Keratinocyte (primary cell): ENCODE results near the gene CGN. TPM values are rescaled to one million over a fixed set of nuclear protein-coding genes. Genes with fewer than 3 reads are reported as not detected.

Experiments used
- DNase-seq: peaks from one replicate; pipeline ENCODE4 v3.0.0-alpha.2; 2011; ENCODE audit warnings: low read depth, missing footprints, low spot score
- FAIRE-seq: peaks from 2 replicates; lab custom pipeline; 2011; peaks lifted over from hg19 to GRCh38; lab: Jason Lieb, UNC
- H2AFZ ChIP-seq: 2 replicates; pipeline ENCODE4 v1.6.0; 2012; ENCODE audit warnings: low read length, control low read depth, inconsistent platforms; ENCODE audit not compliant: control insufficient read depth
- H3K27ac ChIP-seq: 2 replicates; pipeline ENCODE4 v1.5.1; 2011; ENCODE audit warnings: low read length; ENCODE audit not compliant: control insufficient read depth, insufficient read depth
- H3K27me3 ChIP-seq: 3 replicates; pipeline ENCODE4 v1.6.0; 2011; ENCODE audit warnings: low read length; ENCODE audit not compliant: control insufficient read depth, insufficient read depth; ENCODE audit errors: extremely low read depth
- H3K36me3 ChIP-seq, 2 experiments: 2 replicates in 1 of 2; 3 replicates in 1 of 2; pipeline ENCODE4 v1.5.1; 2011; ENCODE audit warnings: low read length in 2 of 2, mild to moderate bottlenecking in 1 of 2; ENCODE audit not compliant: control insufficient read depth in 2 of 2, insufficient read depth in 2 of 2; ENCODE audit errors: extremely low read depth in 1 of 2
- H3K4me1 ChIP-seq: 3 replicates; pipeline ENCODE4 v1.5.1; 2011; ENCODE audit warnings: low read length; ENCODE audit not compliant: control insufficient read depth, insufficient read depth; ENCODE audit errors: extremely low read depth
- H3K4me2 ChIP-seq: 3 replicates; pipeline ENCODE4 v1.6.0; 2011; ENCODE audit warnings: low read depth, low read length; ENCODE audit not compliant: control insufficient read depth, insufficient read depth; ENCODE audit errors: extremely low read depth
- H3K4me3 ChIP-seq, 3 experiments: fragments of 200-600 bp in 1 of 3; sonication (generic) in 1 of 3; 2 replicates in 2 of 3; 3 replicates in 1 of 3; pipeline ENCODE4 v1.5.1; 2011 to 2016; ENCODE audit warnings: low read length in 3 of 3, mild to moderate bottlenecking in 3 of 3, control low read depth in 2 of 3, inconsistent platforms in 1 of 3, low read depth in 1 of 3, mixed read lengths in 1 of 3, mixed run types in 1 of 3, moderate library complexity in 1 of 3; ENCODE audit not compliant: control insufficient read depth in 2 of 3, insufficient read depth in 2 of 3; ENCODE audit errors: extremely low read depth in 1 of 3
- H3K79me2 ChIP-seq: 2 replicates; pipeline ENCODE4 v1.6.0; 2012; ENCODE audit warnings: low read length; ENCODE audit not compliant: control insufficient read depth, insufficient read depth
- H3K9ac ChIP-seq: 3 replicates; pipeline ENCODE4 v1.6.0; 2011; ENCODE audit warnings: low read length; ENCODE audit not compliant: control insufficient read depth, insufficient read depth; ENCODE audit errors: extremely low read depth
- H3K9me1 ChIP-seq: 3 replicates; pipeline ENCODE4 v1.6.0; 2011; ENCODE audit warnings: low read length; ENCODE audit not compliant: control insufficient read depth, insufficient read depth; ENCODE audit errors: extremely low read depth
- H3K9me3 ChIP-seq: 2 replicates; pipeline ENCODE4 v1.5.1; 2012; ENCODE audit warnings: low read depth, low read length; ENCODE audit not compliant: control insufficient read depth
- H4K20me1 ChIP-seq: 3 replicates; pipeline ENCODE4 v1.6.0; 2011; ENCODE audit warnings: low read length; ENCODE audit not compliant: control insufficient read depth, insufficient read depth; ENCODE audit errors: extremely low read depth
- CTCF ChIP-seq, 3 experiments: IDR thresholded peaks in 1 of 3; conservative IDR thresholded peaks in 1 of 3; optimal IDR thresholded peaks in 1 of 3; 2 replicates in 2 of 3; 3 replicates in 1 of 3; pipeline versions ENCODE3 to v1.5.1; 2011; ENCODE audit warnings: low read length in 3 of 3, mild to moderate bottlenecking in 3 of 3, moderate library complexity in 2 of 3, control low read depth in 1 of 3, inconsistent platforms in 1 of 3; ENCODE audit not compliant: insufficient read depth in 2 of 3; ENCODE audit errors: extremely low read depth in 1 of 3
- EZH2 ChIP-seq: IDR thresholded peaks from one replicate; pipeline ENCODE4 v1.6.1; 2012; ENCODE audit warnings: inconsistent platforms, mild to moderate bottlenecking, low read length, moderate library complexity
- dilution Hi-C: fragments of 300-500 bp; cut with MboI; formaldehyde crosslinking; loops from one replicate; pipeline ENCODE4 v1.7.0; 2020; ENCODE audit warnings: low sequenced_read_pairs; ENCODE audit not compliant: extremely low pct_ligation_motif_present
- polyA plus RNA-seq, 5 experiments: library from polyadenylated mRNA; depleted of rRNA in 3 of 5; stranded (reverse) in 3 of 5; stranded (forward) in 1 of 5; unstranded in 1 of 5; fragments of >200 nt; gene quantifications; 1 replicate in 1 of 5; 2 replicates in 3 of 5; 3 replicates in 1 of 5; pipeline versions ENCODE4 v1.2.1 to v1.2.3, GENCODE V29; 2011 to 2012; ENCODE audit warnings: missing spikeins in 2 of 5, low read depth in 1 of 5, low replicate concordance in 1 of 5

The CGN gene
- polyA plus RNA-seq, 1 donor (not counting 4 experiments of a cell fraction or from before 2014, with no cell fraction given) = 2.9 TPM

GRCh38 chr1:151518431-151518830 lies 7.2 kb downstream of the CGN start:
- no peaks in the 10 kb centered on the region for H3K27me3 ChIP-seq
- H3K4me2 ChIP-seq = no peak overlapping the region
- TF ChIP-seq CTCF (optimal IDR thresholded peaks at IDR 0.05 in 1 of 3, IDR thresholded peaks at IDR 0.05 in 1 of 3, conservative IDR thresholded peaks at IDR 0.05 in 1 of 3; ENCODE audit: extremely low read depth in 1 of 3, insufficient read depth in 2 of 3, low read length in 3 of 3) (no peak), EZH2 (no peak)
- no peaks in the 10 kb centered on the region for H3K79me2 ChIP-seq
- DNase-seq = no peak
- dilution Hi-C loops = no loop called here
- no peak overlapping the region for H3K4me3 ChIP-seq
- H3K9ac ChIP-seq = no peak overlapping the region
- H3K9me1 ChIP-seq = peaks cover 4% of the 10 kb centered on the region
- peaks cover 23% of the 10 kb centered on the region for H3K4me1 ChIP-seq
- no peaks in the 10 kb centered on the region for H3K9me3 ChIP-seq
- no peak overlapping the region for H3K27ac ChIP-seq
- FAIRE-seq = no peak
- no peaks in the 10 kb centered on the region for H4K20me1 ChIP-seq
- H2AFZ ChIP-seq = no peak overlapping the region
- H3K36me3 ChIP-seq = peaks cover 0 to 3% of the 10 kb centered on the region in 2 experiments

- DNase-seq (no peak), FAIRE-seq (no peak)
- Histone ChIP-seq H3K27ac (no peak overlapping the region), H3K9ac (no peak overlapping the region), H2AFZ (no peak overlapping the region), H3K36me3 (peaks cover 0 to 3% of the 10 kb centered on the region in 2 experiments), H3K9me3 (no peaks in the 10 kb centered on the region), H3K79me2 (no peaks in the 10 kb centered on the region), H3K4me1 (peaks cover 18% of the 10 kb centered on the region), H3K4me3 (no peak overlapping the region), H3K9me1 (peaks cover 4% of the 10 kb centered on the region), H3K27me3 (no peaks in the 10 kb centered on the region), H4K20me1 (no peaks in the 10 kb centered on the region), H3K4me2 (no peak overlapping the region)
- TF ChIP-seq CTCF (optimal IDR thresholded peaks at IDR 0.05 in 1 of 3, IDR thresholded peaks at IDR 0.05 in 1 of 3, conservative IDR thresholded peaks at IDR 0.05 in 1 of 3; ENCODE audit: extremely low read depth in 1 of 3, insufficient read depth in 2 of 3, low read length in 3 of 3) = no peak
- no peak for TF ChIP-seq EZH2
- dilution Hi-C loops = no loop called here
These were observed 7.7 kb downstream of the CGN start for GRCh38 chr1:151518936-151519335.
